BLaER1 treated with 17β-estradiol and CSF1 and Interleukin-3, amounts not matched to agents 10 nM and 100 nM (cell line): ENCODE measurements around the gene FSTL4.

Experiments used
- H3K27ac ChIP-seq, 11 experiments: shearing (Covaris generic); formaldehyde crosslinking; 2 replicates each; pipeline ENCODE4 v1.8.1; 2022
- H3K27me3 ChIP-seq, 11 experiments: shearing (Covaris generic); formaldehyde crosslinking; 2 replicates each; pipeline ENCODE4 v1.8.1; 2022
- H3K36me3 ChIP-seq, 11 experiments: shearing (Covaris generic); formaldehyde crosslinking; 2 replicates each; pipeline ENCODE4 v1.8.1; 2022
- H3K4me1 ChIP-seq, 10 experiments: shearing (Covaris generic); formaldehyde crosslinking; 2 replicates each; pipeline ENCODE4 v1.8.1; 2022
- H3K4me2 ChIP-seq, 11 experiments: shearing (Covaris generic); formaldehyde crosslinking; 2 replicates each; pipeline ENCODE4 v1.8.1; 2022
- H3K4me3 ChIP-seq, 10 experiments: shearing (Covaris generic); formaldehyde crosslinking; 2 replicates each; pipeline ENCODE4 v1.8.1; 2022
- H3K9ac ChIP-seq, 11 experiments: shearing (Covaris generic); formaldehyde crosslinking; 2 replicates each; pipeline ENCODE4 v1.8.1; 2022
- H3K9me3 ChIP-seq, 11 experiments: shearing (Covaris generic); formaldehyde crosslinking; replicated peaks in 1 of 11; 2 replicates each; pipeline ENCODE4 v1.8.1; 2022
- H4K20me1 ChIP-seq, 11 experiments: shearing (Covaris generic); formaldehyde crosslinking; 2 replicates each; pipeline ENCODE4 v1.8.1; 2022
- Cebpa-rat ChIP-seq, 11 experiments: shearing (Covaris generic); IDR thresholded peaks; 2 replicates each; pipeline ENCODE4 v1.8.1; 2022

Gene FSTL4

GRCh38 chr5:133519191-133519590, 93.2 kb downstream of the FSTL4 start:
- Histone ChIP-seq H3K4me2 (no peak overlapping the region), H3K36me3 (no peaks in the 10 kb centered on the region), H3K9ac (no peak overlapping the region), H3K4me3 (no peak overlapping the region), H4K20me1 (no peaks in the 10 kb centered on the region), H3K9me3 (no peaks in the 10 kb centered on the region), H3K27ac (no peak overlapping the region), H3K27me3 (no peaks in the 10 kb centered on the region), H3K4me1 (no peaks in the 10 kb centered on the region)
- TF ChIP-seq Cebpa-rat (IDR thresholded peaks at IDR 0.05) = no peak

- Histone ChIP-seq H3K4me3 (no peak overlapping the region), H3K4me1 (peaks cover 0 to 9% (median 8%) of the 10 kb centered on the region in 10 experiments; a peak in 16 of 20 replicates), H3K9ac (no peak overlapping the region), H3K36me3 (no peaks in the 10 kb centered on the region), H3K27me3 (no peaks in the 10 kb centered on the region), H4K20me1 (no peaks in the 10 kb centered on the region), H3K27ac (no peak overlapping the region), H3K9me3 (no peaks in the 10 kb centered on the region), H3K4me2 (no peak overlapping the region)
- no peak for TF ChIP-seq Cebpa-rat (IDR thresholded peaks at IDR 0.05)
These were observed 97.9 kb downstream of the FSTL4 start for GRCh38 chr5:133514456-133514855.

- no peak overlapping the region for H3K9ac ChIP-seq
- no peaks in the 10 kb centered on the region for H3K27me3 ChIP-seq
- H3K4me3 ChIP-seq = no peak overlapping the region
- peaks cover 0 to 17% (median 15%) of the 10 kb centered on the region in 10 experiments; a peak in 16 of 20 replicates for H3K4me1 ChIP-seq
- no peak overlapping the region for H3K4me2 ChIP-seq
- H3K27ac ChIP-seq = no peak overlapping the region
- no peaks in the 10 kb centered on the region for H3K9me3 ChIP-seq
- no peaks in the 10 kb centered on the region for H3K36me3 ChIP-seq
- TF ChIP-seq Cebpa-rat (IDR thresholded peaks at IDR 0.05) = no peak
- H4K20me1 ChIP-seq = no peaks in the 10 kb centered on the region
These were observed 99.4 kb downstream of the FSTL4 start for GRCh38 chr5:133512896-133513295.

- Histone ChIP-seq H3K4me1 (peaks cover 0 to 17% (median 15%) of the 10 kb centered on the region in 10 experiments; a peak in 16 of 20 replicates), H3K27me3 (no peaks in the 10 kb centered on the region), H3K9ac (no peak overlapping the region), H3K36me3 (no peaks in the 10 kb centered on the region), H3K4me2 (no peak overlapping the region), H3K9me3 (no peaks in the 10 kb centered on the region), H4K20me1 (no peaks in the 10 kb centered on the region), H3K4me3 (no peak overlapping the region), H3K27ac (no peak overlapping the region)
- TF ChIP-seq Cebpa-rat (IDR thresholded peaks at IDR 0.05) = no peak
These were observed 100.6 kb downstream of the FSTL4 start for GRCh38 chr5:133511653-133512235.

GRCh38 chr5:133510634-133511262, 101.6 kb downstream of the FSTL4 start:
- Histone ChIP-seq H3K4me3 (no peak overlapping the region), H3K4me1 (peaks cover 0 to 17% (median 15%) of the 10 kb centered on the region in 10 experiments; a peak in 16 of 20 replicates), H4K20me1 (no peaks in the 10 kb centered on the region), H3K4me2 (0 out of 22 replicates have a peak overlapping the region, but pooled peaks of 1 of the 11 experiments have one; percentile 74), H3K9me3 (no peaks in the 10 kb centered on the region), H3K9ac (no peak overlapping the region), H3K27me3 (no peaks in the 10 kb centered on the region), H3K27ac (no peak overlapping the region), H3K36me3 (no peaks in the 10 kb centered on the region)
- TF ChIP-seq Cebpa-rat (IDR thresholded peaks at IDR 0.05) = no peak

GRCh38 chr5:133509742-133510079, 102.6 kb downstream of the FSTL4 start:
- no peak for TF ChIP-seq Cebpa-rat (IDR thresholded peaks at IDR 0.05)
- H3K36me3 ChIP-seq = no peaks in the 10 kb centered on the region
- no peaks in the 10 kb centered on the region for H3K9me3 ChIP-seq
- no peaks in the 10 kb centered on the region for H3K27me3 ChIP-seq
- no peak overlapping the region for H3K27ac ChIP-seq
- no peak overlapping the region for H3K9ac ChIP-seq
- no peak overlapping the region for H3K4me3 ChIP-seq
- peaks cover 0 to 17% (median 15%) of the 10 kb centered on the region in 10 experiments; a peak in 16 of 20 replicates for H3K4me1 ChIP-seq
- no peaks in the 10 kb centered on the region for H4K20me1 ChIP-seq
- peak overlapping the region; percentile 8 to 74 (median 40); a peak in 18 of 22 replicates for H3K4me2 ChIP-seq

GRCh38 chr5:133508845-133509741, 103.2 kb downstream of the FSTL4 start:
- Histone ChIP-seq H3K27ac (no peak overlapping the region), H4K20me1 (no peaks in the 10 kb centered on the region), H3K4me1 (peaks cover 0 to 17% (median 15%) of the 10 kb centered on the region in 10 experiments; a peak in 16 of 20 replicates), H3K9me3 (no peaks in the 10 kb centered on the region), H3K9ac (no peak overlapping the region), H3K27me3 (no peaks in the 10 kb centered on the region), H3K4me2 (peak overlapping the region in 10 of 11 experiments; percentile 8 to 74 (median 42); a peak in 17 of 22 replicates), H3K4me3 (no peak overlapping the region), H3K36me3 (no peaks in the 10 kb centered on the region)
- no peak for TF ChIP-seq Cebpa-rat (IDR thresholded peaks at IDR 0.05)

GRCh38 chr5:133508331-133508730, 104.0 kb downstream of the FSTL4 start:
- Histone ChIP-seq H3K4me1 (peaks cover 0 to 17% (median 15%) of the 10 kb centered on the region in 10 experiments; a peak in 16 of 20 replicates), H3K9me3 (no peaks in the 10 kb centered on the region), H3K4me3 (no peak overlapping the region), H3K27me3 (no peaks in the 10 kb centered on the region), H3K4me2 (no peak overlapping the region), H4K20me1 (no peaks in the 10 kb centered on the region), H3K9ac (no peak overlapping the region), H3K36me3 (no peaks in the 10 kb centered on the region), H3K27ac (no peak overlapping the region)
- TF ChIP-seq Cebpa-rat (IDR thresholded peaks at IDR 0.05) = no peak

GRCh38 chr5:133506181-133506580, 106.2 kb downstream of the FSTL4 start:
- no peak overlapping the region for H3K4me2 ChIP-seq

More at GRCh38 chr5:133506181-133506580, 106.2 kb downstream of the FSTL4 start:
- Histone ChIP-seq H3K4me1 (peaks cover 0 to 17% (median 15%) of the 10 kb centered on the region in 10 experiments; a peak in 16 of 20 replicates), H3K27ac (no peak overlapping the region), H3K9ac (no peak overlapping the region), H3K27me3 (no peaks in the 10 kb centered on the region), H4K20me1 (no peaks in the 10 kb centered on the region), H3K36me3 (no peaks in the 10 kb centered on the region), H3K4me3 (no peak overlapping the region), H3K9me3 (no peaks in the 10 kb centered on the region)
- TF ChIP-seq Cebpa-rat (IDR thresholded peaks at IDR 0.05) = no peak
